ENCODE measurements around the gene MYOG. TPM values are rescaled to one million over a fixed set of nuclear protein-coding genes. Genes with fewer than 3 reads are reported as not detected.

The MYOG gene
- total RNA-seq, 2 experiments from 2014 or later: not detected

DNA sequence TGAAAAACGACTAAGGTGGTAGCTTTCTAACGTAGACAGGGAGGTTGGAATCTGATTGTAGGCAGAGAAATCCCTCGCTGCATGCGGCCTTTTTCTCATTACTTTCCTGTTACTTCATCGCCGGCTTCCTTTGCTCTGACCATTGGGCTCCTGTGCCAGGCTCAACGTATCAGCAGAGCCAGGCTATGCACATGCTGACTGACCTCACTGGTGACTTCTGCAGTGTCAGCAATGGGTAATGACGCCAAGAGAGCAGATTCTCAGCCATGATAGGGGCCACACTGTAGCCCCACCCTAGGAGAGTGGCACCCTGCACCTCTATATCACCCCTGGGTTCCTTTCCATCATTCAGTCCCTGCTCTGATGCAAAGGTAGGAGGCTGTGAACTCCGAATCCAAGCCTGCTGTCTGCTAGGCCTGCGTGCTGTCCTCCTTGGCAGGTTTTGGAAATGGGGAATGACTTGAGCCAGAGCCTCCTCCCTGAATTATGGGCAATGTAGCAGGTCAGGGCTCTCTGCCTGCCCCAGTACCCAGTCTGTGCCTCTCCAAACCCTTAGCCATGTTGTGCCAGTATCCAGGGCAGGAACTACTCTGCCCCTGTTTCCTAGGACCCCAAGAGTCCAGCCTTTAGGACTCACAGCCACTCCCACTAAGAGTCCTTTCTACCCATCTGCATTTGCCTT is 48.2 kb downstream of the MYOG start:
- H3K27ac Mint-ChIP-seq: no peak overlapping the region
- POLR2A ChIA-PET: no interaction called here

DNA sequence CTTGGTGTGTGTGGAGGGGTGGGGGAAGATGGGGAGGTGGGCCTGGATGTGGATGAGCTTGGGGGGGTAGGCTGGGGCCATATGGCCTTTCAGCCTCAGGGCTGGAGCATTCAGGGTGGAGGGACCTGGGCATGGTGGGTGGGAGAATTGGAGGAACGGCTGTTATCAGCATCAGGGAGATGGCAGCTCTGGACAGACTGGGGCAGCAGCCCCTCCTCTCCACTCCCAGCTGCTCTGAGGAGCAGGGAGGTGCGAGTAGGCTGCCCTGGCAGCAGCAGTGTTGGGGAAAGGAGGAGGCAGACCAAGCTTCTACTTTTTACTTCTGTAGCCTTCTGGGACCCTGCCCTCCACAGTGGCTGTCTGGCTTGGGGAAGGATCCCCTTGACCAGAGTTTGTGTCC is 49.3 kb downstream of the MYOG start:
- H3K27me3 Mint-ChIP-seq: peaks cover 6% of the 10 kb centered on the region
- no peaks in the 10 kb centered on the region for H3K9me3 Mint-ChIP-seq
- intact Hi-C loops (cut with micrococcal nuclease): loop anchor here (10.0 kb wide), 1 partner anchor 298 kb away; no protein-coding TSS in a partner anchor
- no peak overlapping the region for H3K4me3 Mint-ChIP-seq
- ChIA-PET POLR2A (no interaction called here), CTCF (interaction anchor here (1.1 to 10.6 kb wide), 3 partner anchors 10 to 179 kb away, joined by 5 to 248 read pairs (median 10); partner anchors contain the start of gene PPFIA4)
- H3K36me3 Mint-ChIP-seq: no peaks in the 10 kb centered on the region
- no peaks in the 10 kb centered on the region for H3K4me1 Mint-ChIP-seq (ENCODE audit: low read depth)
- no peak for DNase-seq
- no peak overlapping the region for H3K27ac Mint-ChIP-seq

More for the DNA sequence above, 48.2 kb downstream of the MYOG start:
- Mint-ChIP-seq H3K4me1 (ENCODE audit: low read depth) (no peaks in the 10 kb centered on the region), H3K36me3 (no peaks in the 10 kb centered on the region), H3K9me3 (no peaks in the 10 kb centered on the region), H3K4me3 (no peak overlapping the region), H3K27me3 (peaks cover 6% of the 10 kb centered on the region)
- DNase-seq: no peak
- intact Hi-C loops (cut with micrococcal nuclease): loop anchor here (10.0 kb wide), 1 partner anchor 297 kb away; no protein-coding TSS in a partner anchor
- CTCF ChIA-PET: interaction anchor here (4.1 to 10.6 kb wide), 3 partner anchors 134 to 231 kb away, joined by 74 to 248 read pairs (median 79); no protein-coding TSS in a partner anchor

DNA sequence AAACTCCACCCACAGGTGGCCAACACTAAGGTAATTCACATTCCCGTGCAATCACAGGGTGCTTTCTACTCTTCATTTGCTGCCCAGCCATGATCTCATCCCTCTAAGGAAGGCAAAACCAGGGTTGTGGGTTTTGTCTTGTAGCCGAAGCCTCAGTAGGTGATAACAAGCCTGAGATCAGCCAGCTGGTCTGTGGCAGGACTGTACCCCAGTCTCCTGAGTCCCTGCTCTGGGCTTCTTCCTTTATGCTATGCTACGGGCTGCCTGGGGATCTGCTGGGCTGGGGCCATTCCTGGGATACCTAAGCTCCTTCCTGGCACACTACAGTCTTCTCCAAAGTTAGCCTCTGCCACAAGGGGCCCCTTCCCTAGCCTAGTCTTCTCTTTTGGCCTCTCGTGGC is 49.7 kb downstream of the MYOG start:
- Mint-ChIP-seq H3K27me3 (peaks cover 6% of the 10 kb centered on the region), H3K27ac (no peak overlapping the region), H3K4me1 (ENCODE audit: low read depth) (no peaks in the 10 kb centered on the region), H3K9me3 (no peaks in the 10 kb centered on the region), H3K4me3 (no peak overlapping the region), H3K36me3 (no peaks in the 10 kb centered on the region)
- POLR2A ChIA-PET: no interaction called here
- DNase-seq: no peak
- intact Hi-C loops (cut with micrococcal nuclease): loop anchor here (10.0 kb wide), 1 partner anchor 299 kb away; no protein-coding TSS in a partner anchor
- CTCF ChIA-PET: interaction anchor here (1.1 to 10.6 kb wide), 4 partner anchors 9 to 234 kb away, joined by 4 to 248 read pairs (median 8); partner anchors contain the start of gene PPFIA4

DNA sequence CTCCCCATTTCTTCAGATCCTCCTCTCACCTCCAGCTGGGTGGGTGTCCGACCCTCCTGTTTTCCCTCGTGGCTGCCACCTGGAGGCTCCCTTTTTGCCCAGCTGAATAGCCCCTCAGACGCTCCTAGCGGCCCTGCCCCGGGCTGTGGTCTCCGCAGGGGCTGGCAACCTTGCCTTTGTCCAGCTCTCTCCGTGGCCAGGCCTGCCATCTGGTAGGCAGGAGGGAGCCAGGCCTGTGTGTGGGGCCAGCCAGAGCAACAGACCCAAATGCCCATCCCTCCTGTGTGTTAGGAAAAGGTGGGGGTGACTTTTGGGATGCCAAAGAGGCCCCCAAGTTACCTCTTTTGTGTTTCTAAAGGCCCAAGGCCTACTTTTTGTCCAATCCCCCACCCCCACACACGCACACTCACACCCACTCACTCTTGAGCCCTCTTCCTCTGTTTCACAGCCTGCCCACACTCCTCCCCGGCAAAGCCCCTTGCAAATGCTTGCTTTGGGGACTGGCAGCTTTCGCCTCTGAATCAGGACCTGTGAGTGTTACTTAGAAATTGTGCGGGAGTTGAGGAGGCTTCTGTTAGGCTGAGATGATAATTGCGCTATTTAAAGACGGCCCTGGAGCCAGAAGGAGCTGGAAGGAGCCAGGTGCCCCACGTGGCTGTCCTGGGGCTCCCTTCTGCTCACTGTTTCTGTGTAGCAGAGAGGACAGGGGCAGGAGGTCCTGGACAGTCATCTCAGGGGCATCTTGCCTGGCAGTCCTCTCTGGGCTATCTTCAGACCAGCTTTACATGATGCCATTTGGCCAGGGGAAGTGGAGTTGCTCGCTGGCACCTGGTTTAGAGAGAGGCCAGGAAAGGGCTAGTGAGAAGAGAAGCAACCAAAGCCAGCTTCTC is 50.5 kb downstream of the MYOG start:
- no peaks in the 10 kb centered on the region for H3K9me3 Mint-ChIP-seq
- H3K27ac Mint-ChIP-seq: no peak overlapping the region
- DNase-seq: no peak
- POLR2A ChIA-PET: no interaction called here
- CTCF ChIA-PET: interaction anchor here (1.1 to 10.6 kb wide), 6 partner anchors 9 to 302 kb away, joined by 3 to 248 read pairs (median 6); partner anchors contain the start of gene PPFIA4
- no peaks in the 10 kb centered on the region for H3K4me1 Mint-ChIP-seq (ENCODE audit: low read depth)
- H3K4me3 Mint-ChIP-seq: no peak overlapping the region
- intact Hi-C loops (cut with micrococcal nuclease): loop anchor here (10.0 kb wide), 1 partner anchor 299 kb away; no protein-coding TSS in a partner anchor
- no peaks in the 10 kb centered on the region for H3K36me3 Mint-ChIP-seq
- peaks cover 6% of the 10 kb centered on the region for H3K27me3 Mint-ChIP-seq

DNA sequence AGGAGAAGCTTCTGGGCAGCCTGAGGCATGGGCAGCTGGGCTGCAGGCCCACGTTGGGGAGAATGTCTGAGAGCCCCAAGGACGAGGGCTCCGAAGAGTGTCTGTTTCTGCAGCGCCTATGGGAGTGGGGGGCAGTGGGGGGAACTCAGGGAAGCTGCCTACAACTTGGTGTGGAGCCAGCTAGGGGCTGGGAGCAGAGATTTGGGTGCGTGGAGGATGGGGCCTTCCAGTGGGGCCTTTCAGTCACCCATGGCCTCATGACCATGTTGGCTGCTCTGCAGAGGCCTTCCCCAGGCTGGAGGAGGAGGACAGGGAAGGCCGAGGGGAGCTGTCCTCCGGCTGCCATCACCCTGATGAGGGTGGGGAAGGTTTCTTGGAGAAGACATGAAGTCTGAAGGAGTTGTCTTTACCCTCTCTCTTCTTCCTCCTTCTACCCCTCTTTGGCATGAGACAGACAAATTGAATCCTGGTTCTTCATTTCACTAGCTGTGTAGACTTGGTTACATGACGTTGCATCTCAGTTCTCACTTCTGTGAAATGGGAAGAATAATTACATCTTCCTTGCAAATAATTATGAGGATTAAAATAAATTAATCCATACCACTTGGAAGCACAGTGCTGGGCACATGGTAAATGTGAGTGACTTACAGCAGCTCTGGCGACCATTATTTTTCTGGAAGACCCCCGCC is 51.2 kb downstream of the MYOG start:
- ChIA-PET POLR2A (no interaction called here), CTCF (interaction anchor here (1.1 to 10.6 kb wide), 5 partner anchors 137 to 303 kb away, joined by 3 to 248 read pairs (median 8); no protein-coding TSS in a partner anchor)
- Mint-ChIP-seq H3K4me1 (ENCODE audit: low read depth) (no peaks in the 10 kb centered on the region), H3K9me3 (no peaks in the 10 kb centered on the region), H3K27ac (no peak overlapping the region), H3K4me3 (no peak overlapping the region), H3K27me3 (peaks cover 6% of the 10 kb centered on the region), H3K36me3 (no peaks in the 10 kb centered on the region)
- no peak for DNase-seq
- intact Hi-C loops (cut with micrococcal nuclease): loop anchor here (10.0 kb wide), 1 partner anchor 300 kb away; no protein-coding TSS in a partner anchor

DNA sequence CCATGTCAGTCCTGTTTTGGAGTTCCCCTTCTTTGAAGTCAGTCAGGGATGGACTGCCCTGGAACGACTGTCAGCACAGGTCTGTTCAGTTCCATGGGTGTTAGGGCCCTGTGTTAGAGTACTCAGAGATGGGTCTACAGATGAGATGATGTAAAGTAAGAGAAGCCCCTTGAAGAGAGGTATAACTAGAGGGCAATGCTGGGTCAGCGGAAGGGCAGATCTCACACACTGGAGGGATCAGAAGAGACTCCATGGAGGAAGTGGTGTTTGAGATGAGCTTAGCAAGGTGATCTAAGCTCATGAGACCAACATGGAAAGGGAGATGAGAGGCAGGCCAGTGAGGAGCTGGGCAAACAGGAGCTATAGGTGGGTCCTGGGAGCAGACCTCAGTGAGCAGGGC is 51.9 kb downstream of the MYOG start:
- Mint-ChIP-seq H3K4me3 (no peak overlapping the region), H3K9me3 (no peaks in the 10 kb centered on the region), H3K27me3 (peaks cover 3% of the 10 kb centered on the region), H3K4me1 (ENCODE audit: low read depth) (no peaks in the 10 kb centered on the region), H3K27ac (no peak overlapping the region), H3K36me3 (no peaks in the 10 kb centered on the region)
- ChIA-PET POLR2A (no interaction called here), CTCF (interaction anchor here (2.4 to 10.6 kb wide), 3 partner anchors 138 to 234 kb away, joined by 8 to 248 read pairs (median 10); no protein-coding TSS in a partner anchor)
- intact Hi-C loops (cut with micrococcal nuclease): loop anchor here (10.0 kb wide), 1 partner anchor 301 kb away; no protein-coding TSS in a partner anchor
- no peak for DNase-seq

DNA sequence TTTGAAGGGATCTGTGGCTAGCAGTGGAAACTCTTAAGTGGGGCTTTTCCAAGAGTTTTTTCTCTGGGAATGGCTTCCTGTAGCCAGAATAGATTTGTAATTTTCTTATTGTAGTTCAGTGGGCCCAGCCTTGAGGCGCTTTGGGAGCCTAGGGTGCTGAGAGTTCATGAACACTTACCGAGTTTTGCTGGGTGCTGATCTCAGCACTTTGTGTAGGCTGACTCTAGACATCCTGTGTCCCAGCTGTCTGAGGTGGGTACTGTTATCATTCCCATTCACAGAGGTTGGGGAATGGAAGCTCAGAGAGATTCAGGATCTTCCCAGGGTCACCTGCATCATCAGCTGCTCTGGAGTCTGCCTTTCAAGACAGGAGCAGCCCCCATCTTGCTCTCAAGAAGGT is 52.5 kb downstream of the MYOG start:
- DNase-seq: no peak
- Mint-ChIP-seq H3K4me3 (no peak overlapping the region), H3K9me3 (no peaks in the 10 kb centered on the region), H3K4me1 (ENCODE audit: low read depth) (no peaks in the 10 kb centered on the region), H3K27me3 (peaks cover 3% of the 10 kb centered on the region), H3K27ac (no peak overlapping the region), H3K36me3 (no peaks in the 10 kb centered on the region)
- POLR2A ChIA-PET: no interaction called here
- intact Hi-C loops (cut with micrococcal nuclease): loop anchor here (10.0 kb wide), 1 partner anchor 302 kb away; no protein-coding TSS in a partner anchor
- CTCF ChIA-PET: interaction anchor here (1.7 kb wide), 1 partner anchor 183 kb away, joined by 4 read pairs; no protein-coding TSS in a partner anchor

Other genes with a start within 250 kb of the MYOG start
- gene RABIF, start 196.9 kb downstream of the MYOG start, total RNA-seq: 10 to 100 TPM in 1 of 2 experiments, 1 to 10 TPM in 1; 9.6 to 10.1 TPM
- gene KLHL12, start 158.8 kb downstream of the MYOG start, total RNA-seq: 10 to 100 TPM; 35.5 to 38.3 TPM
- gene ADIPOR1, start 127.7 kb downstream of the MYOG start, total RNA-seq: 10 to 100 TPM; 75.2 to 76.6 TPM
- 10 to 100 TPM; 15.4 to 17.7 TPM for gene CYB5R1, start 118.8 kb downstream of the MYOG start, total RNA-seq
- gene TMEM183A, start 78.6 kb downstream of the MYOG start, total RNA-seq: 10 to 100 TPM; 68.1 to 76.5 TPM
- gene PPFIA4, start 59.5 kb downstream of the MYOG start, total RNA-seq: 10 to 100 TPM; 16.7 to 21.4 TPM
- gene ADORA1, start 41.7 kb upstream of the MYOG start, total RNA-seq: not detected
- gene MYBPH, start 89.8 kb upstream of the MYOG start, total RNA-seq: not detected
- gene CHI3L1, start 100.7 kb upstream of the MYOG start, total RNA-seq: not detected
- gene CHIT1, start 143.7 kb upstream of the MYOG start, total RNA-seq: under 1 TPM; 0.19 to 0.53 TPM
- 100 to 1,000 TPM; 150 TPM for gene BTG2, start 219.5 kb upstream of the MYOG start, total RNA-seq